GM12891 (cell line): ENCODE measurements around the gene FAM89A.
A peak's percentile ranks its signal among the peaks of the same experiment; 100 is the strongest.
"Not testable (repeated sequence)": the region's sequence is repeated elsewhere in the genome, so short reads cannot be mapped to it uniquely, and the experiment has no call there.

Experiments
- DNase-seq: peaks from one replicate; pipeline ENCODE4 v3.0.0; 2011; ENCODE audit warnings: low spot score; ENCODE audit not compliant: insufficient read length
- FAIRE-seq: peaks from 2 replicates; lab custom pipeline; 2011; peaks lifted over from hg19 to GRCh38; lab: Jason Lieb, UNC
- PAX5 ChIP-seq: IDR thresholded peaks from 2 replicates; pipeline ENCODE4 v1.6.1; 2011; ENCODE audit warnings: low read length, moderate library complexity, mild to moderate bottlenecking; ENCODE audit not compliant: insufficient read depth, severe bottlenecking
- POLR2A ChIP-seq: IDR thresholded peaks from 2 replicates; pipeline ENCODE4 v1.6.1; 2011; ENCODE audit warnings: low read depth, low read length, control low read depth
- POLR2AphosphoS5 ChIP-seq: IDR thresholded peaks from 2 replicates; pipeline ENCODE4 v1.6.1; 2011; ENCODE audit warnings: low read depth, low read length, control low read depth
- POU2F2 ChIP-seq: IDR thresholded peaks from 2 replicates; pipeline ENCODE4 v1.6.1; 2011; ENCODE audit warnings: low read depth, mild to moderate bottlenecking, control low read depth, low read length, moderate library complexity
- SPI1 ChIP-seq: IDR thresholded peaks from 2 replicates; pipeline ENCODE4 v1.6.1; 2011; ENCODE audit warnings: low read depth, low read length, control low read depth
- TAF1 ChIP-seq: IDR thresholded peaks from 2 replicates; pipeline ENCODE4 v1.6.1; 2011; ENCODE audit warnings: low read depth, low read length, control low read depth

Gene FAM89A

DNA sequence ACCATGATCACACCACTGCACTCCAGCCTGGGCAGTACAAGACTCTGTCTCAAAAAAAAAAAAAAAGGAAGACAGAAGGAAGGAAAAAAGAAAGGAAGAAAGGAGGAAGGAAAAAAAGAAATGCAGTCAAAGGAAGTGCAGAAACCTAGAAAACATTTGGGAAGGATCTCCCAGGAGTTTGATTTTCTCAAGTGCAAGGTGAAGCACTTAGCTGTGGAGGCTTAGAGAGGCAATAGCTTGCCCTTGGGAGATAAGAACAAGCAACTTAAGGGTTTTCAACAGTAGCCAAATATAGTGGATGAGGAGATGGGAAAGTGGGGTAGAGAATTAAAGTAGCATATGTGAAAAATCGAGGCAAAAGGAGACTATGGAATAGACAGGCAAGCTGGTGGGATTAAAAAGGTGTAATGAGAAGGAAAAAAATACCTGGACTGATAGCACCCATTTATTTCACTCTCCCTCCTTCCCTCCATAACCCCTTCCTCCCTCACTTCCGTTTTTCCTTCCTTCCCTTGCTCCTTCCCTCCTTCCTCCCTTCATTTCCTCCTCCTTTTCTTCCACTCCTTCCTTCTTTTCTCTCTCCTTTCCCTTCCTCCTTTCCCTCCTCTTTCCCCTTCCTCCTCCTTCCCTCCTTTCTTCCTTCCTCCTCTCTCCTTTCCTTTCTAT is 6.8 kb upstream of the FAM89A start:
- no peak for TF ChIP-seq POU2F2
- no peak for DNase-seq
- no peak for FAIRE-seq

DNA sequence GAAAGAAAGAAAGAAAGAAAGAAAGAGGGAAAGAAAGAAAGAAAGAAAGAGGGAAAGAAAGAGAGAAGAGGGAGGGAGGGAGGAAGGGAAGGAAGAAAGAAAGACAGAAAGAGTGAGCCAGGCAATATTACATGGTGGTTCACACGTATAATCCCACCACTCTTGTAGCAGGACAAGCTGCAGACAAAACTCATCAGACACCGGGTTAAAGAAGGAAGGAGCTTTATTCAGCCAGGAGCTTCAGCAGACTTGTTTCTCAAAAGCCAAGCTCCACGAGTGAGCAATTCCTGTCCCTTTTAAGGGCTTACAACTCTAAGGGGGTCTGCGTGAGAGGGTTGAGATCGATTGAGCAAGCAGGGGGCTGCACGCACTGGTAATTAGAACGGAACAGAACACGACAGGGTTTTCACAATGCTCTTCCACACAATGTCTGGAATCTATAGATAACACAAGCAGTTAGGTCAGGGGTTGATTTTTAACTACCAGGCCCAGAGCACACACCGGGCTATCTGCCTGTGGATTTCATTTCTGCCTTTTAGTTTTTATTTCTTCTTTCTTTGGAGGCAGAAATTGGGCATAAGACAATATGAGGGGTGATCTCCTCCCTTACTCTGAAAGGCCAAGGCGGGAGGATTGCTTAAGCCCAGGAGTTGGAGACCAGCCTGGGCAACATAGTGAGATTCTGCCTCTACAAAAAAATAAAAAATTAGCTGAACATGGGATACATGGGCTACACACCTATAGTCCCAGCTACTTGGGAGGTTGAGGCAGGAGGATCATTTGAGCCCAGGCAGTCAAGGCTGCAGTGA is 6.1 kb upstream of the FAM89A start:
- DNase-seq, FAIRE-seq: not testable (repeated sequence)

DNA sequence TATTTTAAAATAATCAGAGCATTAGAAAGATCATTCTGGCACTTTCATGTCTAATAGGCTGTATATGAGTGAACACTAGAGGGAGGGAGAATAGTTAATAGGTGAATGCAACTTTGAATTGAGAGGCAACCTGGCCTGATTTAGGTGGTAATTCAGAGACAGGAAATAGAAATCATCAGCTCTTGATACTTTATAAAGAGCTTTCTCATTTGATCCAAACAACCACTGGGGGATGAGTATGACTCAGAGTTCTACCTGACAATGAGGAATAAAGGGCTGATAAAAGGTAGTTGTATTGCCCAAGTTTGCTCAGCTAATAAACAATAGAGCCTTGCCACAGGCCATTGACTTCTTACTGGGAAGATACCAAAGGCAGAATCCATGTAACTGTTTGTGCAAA is 5.2 kb upstream of the FAM89A start:
- DNase-seq (no peak), FAIRE-seq (no peak)
- TF ChIP-seq POLR2A: no peak
- no peak for TF ChIP-seq TAF1
- TF ChIP-seq PAX5: no peak
- no peak for TF ChIP-seq POLR2AphosphoS5
- no peak for TF ChIP-seq POU2F2
- no peak for TF ChIP-seq SPI1

DNA sequence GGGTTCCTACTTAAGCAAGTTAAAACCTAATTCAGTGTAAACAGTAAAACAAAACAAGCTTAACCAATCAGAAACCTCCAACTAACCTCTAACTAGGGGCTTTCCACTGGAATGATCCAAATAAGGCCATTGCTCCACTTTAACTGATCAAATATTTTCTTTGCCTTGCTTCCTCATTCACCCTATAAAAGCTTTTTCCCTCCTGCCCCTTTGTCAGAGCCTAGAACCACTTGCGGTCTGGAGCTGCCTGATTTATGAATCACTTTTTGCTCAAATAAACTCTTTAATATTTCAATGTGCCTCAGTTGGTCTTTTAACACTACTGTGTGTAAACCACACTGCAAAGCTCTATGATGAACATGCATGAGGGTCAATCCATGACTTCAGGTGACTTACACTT is 4.5 kb upstream of the FAM89A start:
- DNase-seq (no peak), FAIRE-seq (no peak)
- TF ChIP-seq TAF1 (no peak), POLR2A (no peak), POU2F2 (no peak), PAX5 (no peak), SPI1 (no peak), POLR2AphosphoS5 (no peak)

DNA sequence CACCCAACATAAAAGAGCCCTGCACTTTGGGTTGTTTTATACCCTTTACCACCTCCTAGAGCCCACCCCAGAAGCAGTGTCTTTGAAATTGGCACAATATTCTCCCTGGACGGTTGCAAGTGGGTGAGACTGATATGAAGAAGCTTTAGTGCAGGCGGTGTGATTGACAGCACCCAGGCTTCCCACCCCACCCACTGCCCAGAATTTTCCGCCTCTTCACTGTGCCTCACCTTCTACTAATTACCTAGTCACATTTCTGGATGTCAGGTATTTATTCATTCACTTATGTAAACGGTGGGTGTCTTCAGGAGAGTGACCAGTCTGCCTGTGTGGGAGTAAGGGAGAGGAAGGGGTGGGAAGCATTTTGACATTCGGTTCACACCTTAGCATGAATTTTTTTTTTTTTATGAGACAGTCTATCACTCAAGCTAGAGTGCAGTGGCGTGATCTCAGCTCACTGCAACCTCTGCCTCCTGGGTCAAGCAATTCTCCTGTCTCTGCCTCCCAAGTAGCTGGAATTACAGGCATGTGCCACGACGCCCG is 1.7 kb upstream of the FAM89A start:
- FAIRE-seq (no peak), DNase-seq (no peak)
- TF ChIP-seq POU2F2: no peak
- TF ChIP-seq POLR2AphosphoS5: no peak
- no peak for TF ChIP-seq POLR2A
- no peak for TF ChIP-seq TAF1
- no peak for TF ChIP-seq SPI1

DNA sequence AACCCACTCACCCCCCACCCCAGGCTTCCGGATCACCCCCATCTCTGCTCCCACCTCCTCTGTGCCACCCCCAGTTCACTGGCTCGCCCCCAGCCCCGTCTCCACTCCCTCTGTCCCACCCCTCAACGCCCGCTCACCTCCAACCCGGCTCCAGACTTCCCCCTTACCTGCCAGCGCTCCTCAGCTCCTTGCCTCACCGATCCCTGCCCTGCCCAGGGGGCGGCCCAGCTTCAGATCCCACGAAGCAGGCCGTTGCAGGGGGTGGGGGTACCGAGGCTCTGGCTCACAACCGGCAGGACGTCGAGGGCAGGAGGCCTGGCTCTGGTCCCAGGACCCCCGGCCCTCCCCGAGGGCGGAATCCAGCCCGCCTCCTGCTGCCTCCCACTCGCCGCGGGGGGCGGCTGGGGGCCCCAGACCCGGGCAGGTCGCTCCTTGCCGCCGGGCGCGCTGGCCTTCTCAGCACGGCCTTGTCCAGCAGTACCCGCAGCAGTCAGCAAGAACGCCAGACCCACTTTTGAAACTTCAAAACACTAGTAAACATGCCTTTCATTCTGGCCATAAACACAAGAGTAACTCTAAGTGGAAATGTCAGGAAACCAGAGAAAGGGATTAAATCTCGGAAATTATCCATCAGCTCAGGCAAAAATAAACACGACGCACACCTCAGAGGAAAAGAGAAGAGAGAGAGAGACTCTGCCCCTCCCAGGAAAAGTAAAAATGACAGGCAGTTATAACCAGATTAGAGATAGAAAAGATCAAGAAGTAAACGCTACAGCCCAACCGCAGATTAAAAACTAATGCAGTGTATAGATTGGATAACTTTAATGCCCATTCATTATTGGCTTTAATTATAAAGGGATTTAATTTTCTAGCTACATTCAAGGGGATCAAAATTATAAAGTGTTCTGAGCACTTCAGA is 1.0 kb upstream of the FAM89A start:
- TF ChIP-seq PAX5 (no peak), POLR2AphosphoS5 (no peak), SPI1 (no peak), TAF1 (no peak), POU2F2 (no peak), POLR2A (no peak)
- DNase-seq (no peak), FAIRE-seq (no peak)

DNA sequence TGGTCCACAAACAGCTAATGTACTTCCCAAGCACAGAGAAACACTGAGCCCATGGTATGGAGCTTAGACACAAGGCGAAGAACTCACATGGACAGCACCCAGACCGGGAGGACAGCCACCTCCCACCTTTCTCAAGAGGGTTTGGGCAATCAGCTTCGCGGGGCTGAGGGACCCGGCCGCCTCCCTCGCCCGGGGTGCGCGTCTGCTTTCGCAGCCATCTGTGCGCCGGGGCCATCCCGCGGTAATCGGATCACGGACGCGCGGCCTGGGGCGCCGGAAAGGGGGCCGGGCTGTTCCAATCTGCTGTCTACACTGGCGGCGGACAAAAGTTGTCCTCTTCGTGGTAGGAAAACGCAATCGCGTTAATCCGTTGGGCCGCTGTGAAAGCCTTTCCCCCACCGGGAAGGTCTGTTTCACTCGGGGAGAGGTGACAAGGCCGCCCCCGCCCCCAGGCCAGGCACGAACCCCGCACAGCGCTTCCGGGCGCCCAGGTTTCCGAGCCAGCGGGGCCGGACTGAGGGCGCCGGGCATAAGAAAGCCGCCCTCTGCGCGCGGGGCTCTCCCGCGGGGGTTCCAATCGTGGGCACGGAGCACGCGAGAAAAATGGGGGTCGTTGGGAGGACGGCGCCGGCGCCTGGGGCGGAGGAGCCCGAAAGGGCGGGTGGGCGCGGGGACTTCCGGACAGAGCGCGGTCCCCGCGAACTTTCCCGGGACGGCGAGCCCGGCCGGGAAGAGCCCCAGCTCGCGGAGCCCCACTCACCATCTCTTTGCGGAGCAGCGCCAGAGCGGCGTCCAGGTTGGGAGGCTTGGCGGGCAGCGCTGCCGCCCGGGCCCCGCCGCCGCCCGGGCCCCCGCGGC is 664 bp downstream of the FAM89A start:
- DNase-seq (peak; percentile 30), FAIRE-seq (no peak)
- TF ChIP-seq POLR2AphosphoS5 (no peak), TAF1 (no peak), POU2F2 (no peak), PAX5 (no peak), SPI1 (no peak), POLR2A (no peak)

DNA sequence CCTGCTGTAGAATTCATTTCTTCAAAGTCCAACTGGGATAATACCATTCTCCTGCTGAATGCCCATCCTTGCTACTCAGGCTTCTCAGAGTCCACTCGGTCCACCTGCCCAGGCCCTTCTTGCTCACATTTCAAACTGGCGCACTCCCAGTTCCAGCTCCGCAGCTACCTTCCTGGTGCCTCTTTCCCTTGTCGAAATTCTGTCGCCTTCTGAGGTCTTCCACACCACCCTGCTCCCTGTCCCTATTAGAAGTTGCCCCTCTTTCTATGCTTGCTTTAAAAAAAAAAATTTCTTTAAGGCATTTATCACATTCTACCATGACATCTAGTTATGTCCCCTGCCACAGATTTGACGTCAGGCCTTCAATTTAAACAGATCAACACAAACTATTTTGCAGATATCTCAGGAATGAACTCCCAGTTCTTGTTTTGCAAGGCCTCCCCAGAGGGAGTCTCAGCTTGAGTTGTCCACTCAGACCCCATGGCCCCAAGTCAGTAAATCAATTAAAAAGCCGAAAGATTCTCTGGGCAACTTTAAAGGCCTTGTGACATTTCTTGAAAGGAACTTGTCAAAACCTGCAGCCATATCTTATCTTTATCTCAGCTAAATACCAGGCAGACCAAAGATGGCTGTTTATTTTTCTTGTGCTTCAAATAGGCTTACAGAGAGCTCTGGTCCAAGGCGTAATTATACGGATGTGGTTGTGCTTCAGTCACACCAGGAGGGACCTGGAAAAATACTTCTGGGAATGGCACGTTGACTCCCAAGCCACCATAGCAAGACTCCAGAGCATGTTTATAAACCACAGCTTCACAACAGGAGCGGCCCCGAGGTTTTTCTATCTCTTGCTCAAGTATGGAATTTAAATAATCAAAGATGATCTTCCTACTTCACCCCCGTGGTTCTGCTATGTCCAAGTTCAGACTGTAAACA is 2.2 kb downstream of the FAM89A start:
- DNase-seq (no peak), FAIRE-seq (no peak)
- TF ChIP-seq TAF1 (no peak), POLR2A (no peak), SPI1 (no peak), POU2F2 (no peak), PAX5 (no peak), POLR2AphosphoS5 (no peak)
